ENCODE results near the gene NATD1.

GRCh38 chr17:21201874-21202273, 51.3 kb downstream of the NATD1 start:
- TF ChIP-seq CTCF (IDR thresholded peaks at IDR 0.05) (no peak), POLR2A (IDR thresholded peaks at IDR 0.05) (no peak)
